ENCODE data around the gene HOXA9.

- TF ChIP-seq, protein P1, sequence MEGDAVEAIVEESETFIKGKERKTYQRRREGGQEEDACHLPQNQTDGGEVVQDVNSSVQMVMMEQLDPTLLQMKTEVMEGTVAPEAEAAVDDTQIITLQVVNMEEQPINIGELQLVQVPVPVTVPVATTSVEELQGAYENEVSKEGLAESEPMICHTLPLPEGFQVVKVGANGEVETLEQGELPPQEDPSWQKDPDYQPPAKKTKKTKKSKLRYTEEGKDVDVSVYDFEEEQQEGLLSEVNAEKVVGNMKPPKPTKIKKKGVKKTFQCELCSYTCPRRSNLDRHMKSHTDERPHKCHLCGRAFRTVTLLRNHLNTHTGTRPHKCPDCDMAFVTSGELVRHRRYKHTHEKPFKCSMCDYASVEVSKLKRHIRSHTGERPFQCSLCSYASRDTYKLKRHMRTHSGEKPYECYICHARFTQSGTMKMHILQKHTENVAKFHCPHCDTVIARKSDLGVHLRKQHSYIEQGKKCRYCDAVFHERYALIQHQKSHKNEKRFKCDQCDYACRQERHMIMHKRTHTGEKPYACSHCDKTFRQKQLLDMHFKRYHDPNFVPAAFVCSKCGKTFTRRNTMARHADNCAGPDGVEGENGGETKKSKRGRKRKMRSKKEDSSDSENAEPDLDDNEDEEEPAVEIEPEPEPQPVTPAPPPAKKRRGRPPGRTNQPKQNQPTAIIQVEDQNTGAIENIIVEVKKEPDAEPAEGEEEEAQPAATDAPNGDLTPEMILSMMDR (IDR thresholded peaks at IDR 0.05) = no peak
- no peak for TF ChIP-seq POLR2AphosphoS5 (IDR thresholded peaks at IDR 0.05)
Observed at GRCh38 chr7:27194002-27194352, 28.6 kb upstream of the HOXA9 start.
